Vagina (tissue), 2 donors: ENCODE results near the gene HTRA2. TPM values are rescaled to one million over a fixed set of nuclear protein-coding genes. Genes with fewer than 3 reads are reported as not detected.

ENCODE experiments used
- DNase-seq, 2 donors: peaks; one replicate each; pipeline ENCODE4 v3.0.0-alpha.2; 2017; ENCODE audit errors: extremely low spot score in 2 of 2
- H3K27ac ChIP-seq: fragments of 200-600 bp; sonication (generic); one replicate; pipeline ENCODE4 v1.5.1; 2019
- H3K27me3 ChIP-seq: fragments of 200-600 bp; sonication (generic); one replicate; pipeline ENCODE4 v1.5.1; 2019
- H3K36me3 ChIP-seq, 2 donors: fragments of 200-600 bp; sonication (generic); one replicate each; pipeline ENCODE4 v1.5.1; 2017 to 2019
- H3K4me1 ChIP-seq: fragments of 200-600 bp; sonication (generic); one replicate; pipeline ENCODE4 v1.5.1; 2019
- H3K4me3 ChIP-seq, 2 donors: fragments of 200-600 bp; sonication (generic); 1 replicate in 1 of 2; 2 replicates in 1 of 2; pipeline ENCODE4 v1.5.1; 2016 to 2019
- H3K9me3 ChIP-seq: fragments of 200-600 bp; sonication (generic); one replicate; pipeline ENCODE4 v1.5.1; 2019
- POLR2A ChIP-seq, 2 donors: fragments of 450-650 bp; IDR thresholded peaks; one replicate each; pipeline ENCODE4 v1.6.1; 2017; ENCODE audit warnings: antibody characterized with exemption in 2 of 2, mild to moderate bottlenecking in 2 of 2, moderate library complexity in 2 of 2
- POLR2AphosphoS5 ChIP-seq, 2 donors: sonication (generic); formaldehyde crosslinking; IDR thresholded peaks; one replicate each; pipeline ENCODE4 v1.9.0; 2017; ENCODE audit warnings: antibody characterized with exemption in 2 of 2, mild to moderate bottlenecking in 2 of 2, low read depth in 1 of 2; ENCODE audit not compliant: insufficient read depth in 1 of 2
- intact Hi-C: fragments of 100-400 bp; cut with DNase I; formaldehyde crosslinking; loops from one replicate; pipeline ENCODE4 v1.15.1; 2023
- total RNA-seq: library from RNA; depleted of rRNA; stranded (reverse); fragments of >200 nt; gene quantifications from one replicate; pipeline ENCODE4 v1.2.3, GENCODE V29; 2016
- TF ChIP-seq, protein P1 (sequence below), 3 experiments: fragments of 450-650 bp in 2 of 3; fragments of 200-600 bp in 1 of 3; sonication (generic) in 1 of 3; IDR thresholded peaks; one replicate each; pipeline ENCODE4 v1.5.1; 2017 to 2019; ENCODE audit warnings: antibody characterized with exemption in 3 of 3, mild to moderate bottlenecking in 2 of 3, moderate library complexity in 2 of 3

The HTRA2 gene
- total RNA-seq, 1 donor from 2014 or later, result 24.3 TPM

DNA sequence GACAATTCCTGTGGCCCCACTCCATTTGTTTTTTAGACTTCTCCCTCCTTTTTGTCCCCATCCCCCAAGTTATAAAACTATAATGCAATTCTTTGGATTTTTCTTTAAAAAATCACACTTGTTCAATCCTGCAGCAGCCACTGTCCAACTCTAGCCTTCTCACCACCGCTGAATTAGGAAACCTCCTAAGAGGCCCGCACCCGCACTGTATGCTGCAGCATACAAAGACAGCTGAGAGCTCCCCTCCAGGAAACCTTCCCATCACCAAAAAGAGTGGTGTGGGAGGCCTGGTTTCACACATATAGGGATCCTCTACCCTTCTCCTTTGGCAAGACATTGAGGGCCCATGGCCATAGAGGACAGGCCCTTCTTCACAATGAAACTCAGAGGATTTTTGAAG, 25.1 kb upstream of the HTRA2 start:
- no peak overlapping the region for H3K4me3 ChIP-seq
- peaks cover 57% of the 10 kb centered on the region for H3K4me1 ChIP-seq
- H3K36me3 ChIP-seq, result peaks cover 0 to 21% of the 10 kb centered on the region in 2 donors
- H3K27me3 ChIP-seq, result no peaks in the 10 kb centered on the region
- H3K9me3 ChIP-seq, result no peaks in the 10 kb centered on the region
- intact Hi-C loops, result no loop called here
- no peak overlapping the region for H3K27ac ChIP-seq
- TF ChIP-seq POLR2AphosphoS5 (IDR thresholded peaks at IDR 0.05; ENCODE audit: insufficient read depth in 1 of 2, low read depth in 1 of 2) (no peak), POLR2A (IDR thresholded peaks at IDR 0.05) (no peak)
- TF ChIP-seq, protein P1, sequence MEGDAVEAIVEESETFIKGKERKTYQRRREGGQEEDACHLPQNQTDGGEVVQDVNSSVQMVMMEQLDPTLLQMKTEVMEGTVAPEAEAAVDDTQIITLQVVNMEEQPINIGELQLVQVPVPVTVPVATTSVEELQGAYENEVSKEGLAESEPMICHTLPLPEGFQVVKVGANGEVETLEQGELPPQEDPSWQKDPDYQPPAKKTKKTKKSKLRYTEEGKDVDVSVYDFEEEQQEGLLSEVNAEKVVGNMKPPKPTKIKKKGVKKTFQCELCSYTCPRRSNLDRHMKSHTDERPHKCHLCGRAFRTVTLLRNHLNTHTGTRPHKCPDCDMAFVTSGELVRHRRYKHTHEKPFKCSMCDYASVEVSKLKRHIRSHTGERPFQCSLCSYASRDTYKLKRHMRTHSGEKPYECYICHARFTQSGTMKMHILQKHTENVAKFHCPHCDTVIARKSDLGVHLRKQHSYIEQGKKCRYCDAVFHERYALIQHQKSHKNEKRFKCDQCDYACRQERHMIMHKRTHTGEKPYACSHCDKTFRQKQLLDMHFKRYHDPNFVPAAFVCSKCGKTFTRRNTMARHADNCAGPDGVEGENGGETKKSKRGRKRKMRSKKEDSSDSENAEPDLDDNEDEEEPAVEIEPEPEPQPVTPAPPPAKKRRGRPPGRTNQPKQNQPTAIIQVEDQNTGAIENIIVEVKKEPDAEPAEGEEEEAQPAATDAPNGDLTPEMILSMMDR (IDR thresholded peaks at IDR 0.05), result no peak
- DNase-seq, result no peak

GRCh38 chr2:74505448-74506246, 24.1 kb upstream of the HTRA2 start:
- peaks cover 0 to 21% of the 10 kb centered on the region in 2 donors for H3K36me3 ChIP-seq
- H3K4me3 ChIP-seq, result no peak overlapping the region
- no peak for TF ChIP-seq POLR2A (IDR thresholded peaks at IDR 0.05)
- no peak for TF ChIP-seq POLR2AphosphoS5 (IDR thresholded peaks at IDR 0.05; ENCODE audit: insufficient read depth in 1 of 2, low read depth in 1 of 2)
- TF ChIP-seq, protein P1 (IDR thresholded peaks at IDR 0.05), result no peak
- no peaks in the 10 kb centered on the region for H3K27me3 ChIP-seq
- no peak for DNase-seq
- H3K27ac ChIP-seq, result no peak overlapping the region
- no peaks in the 10 kb centered on the region for H3K9me3 ChIP-seq
- intact Hi-C loops, result no loop called here
- peaks cover 55% of the 10 kb centered on the region for H3K4me1 ChIP-seq

DNA sequence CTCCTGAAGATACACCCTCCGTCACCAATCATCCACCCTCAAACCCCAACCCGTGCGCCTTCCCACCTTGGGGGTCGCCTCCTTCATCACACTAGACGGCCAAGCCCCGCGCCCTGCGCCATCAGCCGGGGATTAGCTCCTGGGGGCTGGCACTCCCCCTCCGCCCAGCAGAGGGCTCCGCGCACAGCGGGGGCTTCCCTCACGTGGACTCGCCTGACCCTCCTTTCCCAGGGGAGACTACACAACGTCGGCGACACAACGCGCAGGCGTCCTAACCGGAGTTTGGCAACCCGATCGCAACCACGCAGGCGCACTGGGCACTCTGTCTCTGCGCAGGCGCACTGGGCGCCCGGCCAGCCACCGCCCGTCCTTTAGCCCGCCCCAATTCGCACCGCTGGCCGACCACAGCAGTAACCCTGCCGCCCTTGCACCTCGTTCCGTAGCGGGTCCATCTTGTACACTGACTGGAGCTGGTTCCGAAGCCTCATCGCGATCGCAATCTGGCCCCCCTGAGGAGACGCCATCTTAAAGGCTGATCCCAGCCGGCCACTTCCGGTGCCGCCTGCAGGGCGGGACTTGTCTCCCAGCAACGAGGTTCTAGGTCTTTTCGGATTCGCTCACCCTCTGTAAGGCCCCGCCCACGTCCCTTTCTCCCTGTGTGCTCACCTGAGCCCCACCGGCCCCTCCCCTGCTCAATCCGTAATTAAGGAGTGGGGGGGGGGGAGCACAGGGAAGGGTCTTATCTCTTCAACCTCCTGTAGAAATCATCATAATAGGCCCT, 22.4 kb upstream of the HTRA2 start, which contains the start of gene PCGF1:
TSS of gene PCGF1 (minus strand) at position 551 of the 781 bp plus-strand sequence. CDS start at position 524, 27 bp downstream.
- no peaks in the 10 kb centered on the region for H3K9me3 ChIP-seq
- TF ChIP-seq POLR2AphosphoS5 (IDR thresholded peaks at IDR 0.05; ENCODE audit: insufficient read depth in 1 of 2, low read depth in 1 of 2) (peak; percentile 85 to 93), POLR2A (IDR thresholded peaks at IDR 0.05) (no peak)
- TF ChIP-seq, protein P1 (IDR thresholded peaks at IDR 0.05), result peak in 1 of 3 experiments; percentile 20
- H3K27me3 ChIP-seq, result peaks cover 6% of the 10 kb centered on the region
- H3K4me3 ChIP-seq, result peak within 1 kb of the TSS; percentile 76 to 91
- peaks cover 51% of the 10 kb centered on the region for H3K4me1 ChIP-seq
- peak in 1 of 2 donors; percentile 98 for DNase-seq
- intact Hi-C loops, result no loop called here
- H3K27ac ChIP-seq, result peak within 1 kb of the TSS; percentile 98
- peaks cover 0 to 21% of the 10 kb centered on the region in 2 donors for H3K36me3 ChIP-seq

DNA sequence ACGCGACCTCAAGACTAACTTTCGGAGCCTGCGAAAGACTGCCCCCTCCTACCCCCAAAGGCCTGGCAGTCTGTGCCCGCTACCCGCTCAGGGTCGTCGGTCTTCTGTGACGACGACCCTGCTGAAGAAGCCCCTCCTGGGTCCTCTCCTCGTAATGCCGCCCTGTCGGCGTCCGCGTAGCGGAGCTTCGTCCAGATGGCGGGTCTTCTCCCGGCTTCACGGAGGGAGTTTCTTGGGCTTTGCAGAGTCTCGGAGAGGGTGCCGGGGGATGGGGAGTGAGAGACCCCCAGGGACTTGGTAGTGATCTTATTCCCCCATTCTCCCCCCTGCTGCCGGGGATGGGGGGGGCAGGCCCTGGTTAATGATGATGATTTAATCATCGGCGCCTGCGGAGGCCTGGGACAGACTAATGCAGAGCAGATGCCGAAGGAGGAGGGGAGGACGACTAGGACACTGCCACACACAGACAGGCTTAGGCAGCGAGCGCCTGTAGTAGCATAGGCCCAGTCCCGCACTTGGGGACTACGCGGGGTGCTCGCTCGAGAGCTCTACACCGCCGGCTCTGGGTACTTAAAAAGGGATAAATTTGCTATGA, 21.7 kb upstream of the HTRA2 start:
- no peaks in the 10 kb centered on the region for H3K9me3 ChIP-seq
- intact Hi-C loops, result no loop called here
- H3K4me1 ChIP-seq, result peaks cover 44% of the 10 kb centered on the region
- H3K27me3 ChIP-seq, result peaks cover 10% of the 10 kb centered on the region
- no peak for DNase-seq
- H3K4me3 ChIP-seq, result peak overlapping the region; percentile 76 to 91
- peak overlapping the region; percentile 98 for H3K27ac ChIP-seq
- peaks cover 0 to 21% of the 10 kb centered on the region in 2 donors for H3K36me3 ChIP-seq
- no peak for TF ChIP-seq POLR2A (IDR thresholded peaks at IDR 0.05)
- TF ChIP-seq, protein P1 (IDR thresholded peaks at IDR 0.05), result no peak
- TF ChIP-seq POLR2AphosphoS5 (IDR thresholded peaks at IDR 0.05; ENCODE audit: insufficient read depth in 1 of 2, low read depth in 1 of 2), result no peak
